ENCODE measurements around the gene RGS13. TPM values are rescaled to one million over a fixed set of nuclear protein-coding genes. Genes with fewer than 3 reads are reported as not detected.
"Not testable (repeated sequence)": the region's sequence is repeated elsewhere in the genome, so short reads cannot be mapped to it uniquely, and the experiment has no call there.

RGS13 gene
- total RNA-seq, 1 donor from 2014 or later = not detected

DNA sequence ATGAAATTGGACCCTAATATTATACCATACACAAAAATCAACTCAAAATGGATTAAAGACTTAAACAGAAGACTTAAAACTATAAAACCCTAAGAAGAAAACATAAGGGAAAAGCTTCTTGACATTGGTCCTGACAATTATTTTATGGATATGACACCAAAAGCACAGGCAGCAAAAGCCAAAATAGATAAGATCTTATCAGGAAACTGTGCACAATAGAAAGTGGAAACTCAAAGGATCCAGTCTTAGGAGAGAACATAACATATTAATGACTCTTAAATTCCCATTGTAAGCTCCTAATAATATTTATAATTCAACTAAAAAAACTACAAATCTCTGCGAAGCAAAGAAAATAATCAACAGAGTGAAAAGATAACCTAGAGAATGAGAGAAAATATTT, 39.8 kb downstream of the RGS13 start:
- Mint-ChIP-seq H3K27ac (no peak overlapping the region), H3K9me3 (no peaks in the 10 kb centered on the region), H3K4me1 (no peaks in the 10 kb centered on the region), H3K4me3 (no peak overlapping the region), H3K27me3 (peaks cover 8% of the 10 kb centered on the region), H3K36me3 (ENCODE audit: low read depth) (no peaks in the 10 kb centered on the region)
- intact Hi-C loops (cut with micrococcal nuclease) = no loop called here
- DNase-seq = no peak

DNA sequence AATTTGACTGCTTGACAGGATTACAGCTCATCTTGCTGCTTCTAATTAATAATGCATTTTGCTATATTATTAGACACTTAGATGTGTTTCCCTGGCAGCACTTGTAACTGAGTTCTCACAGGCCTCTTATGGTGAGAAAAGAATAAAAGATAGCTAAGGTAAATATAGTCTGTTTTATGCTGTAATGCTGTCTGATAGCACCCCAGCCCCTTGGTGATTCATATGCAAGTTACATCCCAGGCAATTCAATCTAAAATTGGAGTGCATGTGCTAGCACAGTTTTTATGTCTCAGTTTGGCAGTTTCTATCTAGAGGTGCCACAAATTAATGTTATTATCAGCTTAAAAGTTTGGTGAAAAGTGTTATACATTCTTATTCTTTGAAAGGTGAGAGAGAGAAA, 42.2 kb downstream of the RGS13 start:
- H3K27ac Mint-ChIP-seq = no peak overlapping the region
- no peaks in the 10 kb centered on the region for H3K4me1 Mint-ChIP-seq
- no peaks in the 10 kb centered on the region for H3K36me3 Mint-ChIP-seq (ENCODE audit: low read depth)
- intact Hi-C loops (cut with micrococcal nuclease) = no loop called here
- no peak overlapping the region for H3K4me3 Mint-ChIP-seq
- no peaks in the 10 kb centered on the region for H3K9me3 Mint-ChIP-seq
- peaks cover 4% of the 10 kb centered on the region for H3K27me3 Mint-ChIP-seq
- DNase-seq = no peak

GRCh38 chr1:192682335-192682734, 46.4 kb downstream of the RGS13 start:
- H3K27me3 Mint-ChIP-seq = peaks cover 2% of the 10 kb centered on the region
- no peak for DNase-seq
- H3K27ac Mint-ChIP-seq = no peak overlapping the region
- intact Hi-C loops (cut with micrococcal nuclease) = no loop called here
- H3K36me3 Mint-ChIP-seq (ENCODE audit: low read depth) = no peaks in the 10 kb centered on the region
- H3K9me3 Mint-ChIP-seq = peaks cover 4% of the 10 kb centered on the region
- no peak overlapping the region for H3K4me3 Mint-ChIP-seq
- no peaks in the 10 kb centered on the region for H3K4me1 Mint-ChIP-seq

DNA sequence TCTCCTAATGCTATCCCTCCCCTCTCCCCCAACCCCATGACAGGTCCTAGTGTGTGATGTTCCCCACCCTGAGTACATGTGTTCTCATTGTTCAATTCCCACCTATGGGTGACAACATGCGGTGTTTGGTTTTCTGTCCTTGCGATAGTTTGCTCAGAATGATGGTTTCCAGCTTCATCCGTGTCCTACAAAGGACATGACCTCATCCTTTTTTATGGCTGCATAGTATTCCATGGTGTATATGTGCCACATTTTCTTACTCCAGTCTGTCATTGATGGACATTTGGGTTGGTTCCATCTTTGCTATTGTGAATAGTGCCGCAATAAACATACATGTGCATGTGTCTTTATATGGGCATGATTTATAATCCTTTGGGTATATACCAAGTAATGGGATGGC, 47.1 kb downstream of the RGS13 start:
- H3K27me3 Mint-ChIP-seq; DNase-seq; H3K9me3 Mint-ChIP-seq; H3K4me1 Mint-ChIP-seq; H3K27ac Mint-ChIP-seq; intact Hi-C loops (cut with micrococcal nuclease); H3K4me3 Mint-ChIP-seq; H3K36me3 Mint-ChIP-seq (ENCODE audit: low read depth): not testable (repeated sequence)

DNA sequence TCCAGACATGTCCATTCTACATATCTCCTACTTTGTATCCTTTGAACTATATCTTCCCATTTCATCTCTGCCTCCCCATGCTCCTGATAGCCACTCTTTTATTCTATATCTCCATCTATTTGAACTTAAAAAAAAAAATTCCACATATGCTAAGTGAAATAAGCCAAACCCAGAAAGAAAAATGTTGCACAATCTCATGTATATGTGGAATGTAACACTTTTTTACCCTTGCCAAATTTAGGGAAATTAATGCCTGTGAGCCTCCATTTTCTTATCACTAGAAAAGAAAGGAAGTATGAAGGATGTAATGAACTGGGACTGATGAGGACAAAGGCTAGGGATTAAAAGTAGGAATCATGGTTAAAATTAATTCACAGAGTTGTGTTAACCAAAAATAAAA, 53.5 kb downstream of the RGS13 start:
- H3K27me3 Mint-ChIP-seq = peaks cover 2% of the 10 kb centered on the region
- H3K4me3 Mint-ChIP-seq = no peak overlapping the region
- peaks cover 10% of the 10 kb centered on the region for H3K9me3 Mint-ChIP-seq
- DNase-seq = no peak
- H3K4me1 Mint-ChIP-seq = no peaks in the 10 kb centered on the region
- no peak overlapping the region for H3K27ac Mint-ChIP-seq
- intact Hi-C loops (cut with micrococcal nuclease) = no loop called here
- no peaks in the 10 kb centered on the region for H3K36me3 Mint-ChIP-seq (ENCODE audit: low read depth)

DNA sequence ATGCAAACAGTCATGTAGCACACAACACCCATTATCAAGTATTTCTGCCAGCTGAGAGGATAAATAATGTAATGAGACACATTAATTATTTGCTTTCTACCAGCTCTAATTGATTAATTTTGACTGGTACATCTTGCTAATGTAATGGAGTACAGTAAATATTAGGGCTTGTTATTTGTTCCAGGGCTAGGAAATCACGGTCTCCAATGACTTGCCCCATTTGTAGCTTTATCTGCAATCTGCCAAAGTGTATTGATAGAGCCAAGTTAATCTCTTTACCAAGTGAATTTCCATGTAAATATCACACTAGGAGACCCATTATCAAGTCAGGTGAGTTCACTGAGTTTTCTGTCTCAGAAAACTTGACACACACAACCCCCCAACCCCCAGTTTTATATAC, 55.1 kb downstream of the RGS13 start:
- Mint-ChIP-seq H3K36me3 (ENCODE audit: low read depth) (no peaks in the 10 kb centered on the region), H3K27ac (no peak overlapping the region), H3K4me3 (no peak overlapping the region), H3K4me1 (no peaks in the 10 kb centered on the region), H3K27me3 (peaks cover 2% of the 10 kb centered on the region), H3K9me3 (peaks cover 10% of the 10 kb centered on the region)
- intact Hi-C loops (cut with micrococcal nuclease) = no loop called here
- DNase-seq = no peak

DNA sequence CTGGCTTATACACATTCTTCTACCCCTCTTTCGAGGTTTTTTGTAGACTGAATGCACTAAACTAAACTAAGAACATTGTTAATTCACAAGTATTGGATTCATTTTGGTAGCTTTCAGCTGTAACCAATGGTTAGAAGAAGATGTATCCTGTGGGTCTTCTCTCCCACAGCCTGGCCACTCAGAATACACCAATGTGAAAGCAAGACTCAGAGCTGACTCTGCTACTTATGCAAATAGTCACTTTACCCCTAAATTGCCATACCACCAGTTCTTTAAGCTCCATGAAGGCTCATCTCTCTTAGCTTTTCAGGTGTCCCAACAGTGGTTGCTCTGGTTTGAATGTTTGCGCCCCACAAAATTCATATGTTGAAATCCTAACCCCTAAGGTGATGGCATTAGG, 60.1 kb downstream of the RGS13 start:
- H3K4me3 Mint-ChIP-seq = no peak overlapping the region
- intact Hi-C loops (cut with micrococcal nuclease) = no loop called here
- H3K4me1 Mint-ChIP-seq = no peaks in the 10 kb centered on the region
- peaks cover 5% of the 10 kb centered on the region for H3K9me3 Mint-ChIP-seq
- DNase-seq = no peak
- no peaks in the 10 kb centered on the region for H3K36me3 Mint-ChIP-seq (ENCODE audit: low read depth)
- no peaks in the 10 kb centered on the region for H3K27me3 Mint-ChIP-seq
- H3K27ac Mint-ChIP-seq = no peak overlapping the region

DNA sequence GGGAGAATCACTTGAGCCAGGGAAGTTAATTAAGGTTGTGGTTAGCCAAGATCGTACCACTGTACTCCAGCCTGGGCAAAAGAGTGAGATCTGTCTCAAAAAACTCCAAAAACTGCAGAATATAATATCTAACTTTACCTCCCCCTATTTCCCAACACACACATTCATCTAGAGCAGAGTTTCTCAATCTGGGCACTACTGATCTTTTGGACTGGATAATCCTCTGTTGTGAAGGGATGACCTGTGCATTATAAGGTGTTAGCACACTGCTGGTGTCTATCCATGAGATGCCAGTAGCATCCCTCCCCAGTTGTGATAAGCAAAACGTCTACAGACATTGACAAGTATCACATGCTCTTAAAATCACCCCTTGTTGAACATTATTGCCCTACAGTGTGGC, 61.8 kb downstream of the RGS13 start:
- no peaks in the 10 kb centered on the region for H3K36me3 Mint-ChIP-seq (ENCODE audit: low read depth)
- no peak overlapping the region for H3K27ac Mint-ChIP-seq
- intact Hi-C loops (cut with micrococcal nuclease) = no loop called here
- H3K4me3 Mint-ChIP-seq = no peak overlapping the region
- DNase-seq = no peak
- no peaks in the 10 kb centered on the region for H3K4me1 Mint-ChIP-seq
- peaks cover under 1% of the 10 kb centered on the region for H3K9me3 Mint-ChIP-seq
- H3K27me3 Mint-ChIP-seq = no peaks in the 10 kb centered on the region

DNA sequence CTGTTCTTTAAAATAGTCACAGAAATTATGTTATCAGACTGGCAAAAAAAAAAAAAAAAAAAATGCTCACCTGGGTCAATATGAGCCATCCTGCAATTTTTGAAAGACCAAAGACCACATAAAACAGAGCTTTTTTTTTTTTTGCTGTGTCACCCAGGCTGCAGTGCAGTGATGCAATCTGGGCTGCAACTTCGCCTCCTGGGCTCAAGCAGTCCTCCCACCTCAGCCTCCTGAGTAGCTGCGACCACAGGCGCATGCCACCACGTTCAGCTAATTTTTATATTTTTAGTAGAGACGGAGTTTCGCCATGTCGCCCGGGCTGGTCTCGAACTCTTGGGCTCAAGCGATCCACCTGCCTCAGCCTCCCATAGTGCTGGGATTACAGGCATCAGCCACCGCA, 62.8 kb downstream of the RGS13 start:
- H3K9me3 Mint-ChIP-seq = no peaks in the 10 kb centered on the region
- no peak overlapping the region for H3K4me3 Mint-ChIP-seq

DNA sequence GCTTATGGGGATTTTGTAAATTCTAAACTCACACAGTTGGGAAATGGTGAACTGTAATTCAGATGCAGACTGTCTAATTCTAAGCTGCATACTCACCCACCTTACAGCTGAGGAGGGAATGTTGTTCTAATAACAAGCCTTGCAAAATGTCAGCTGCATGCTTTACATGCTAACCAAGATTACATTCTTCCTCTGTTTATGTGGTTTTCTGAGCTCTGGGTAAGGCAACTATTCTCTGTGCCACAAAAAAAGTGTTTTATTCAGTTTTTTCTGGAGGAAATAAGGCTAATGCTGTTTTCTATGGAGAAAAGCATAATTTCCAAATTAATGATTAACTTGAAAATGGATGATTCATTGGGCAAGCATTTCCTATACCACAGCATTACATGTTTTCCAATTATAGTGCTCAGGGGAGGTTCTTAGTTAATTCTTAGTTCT, 64.9 kb downstream of the RGS13 start:
- H3K27me3 Mint-ChIP-seq = no peaks in the 10 kb centered on the region
- no peaks in the 10 kb centered on the region for H3K4me1 Mint-ChIP-seq
- H3K9me3 Mint-ChIP-seq = no peaks in the 10 kb centered on the region
- no peak overlapping the region for H3K27ac Mint-ChIP-seq
- no peak overlapping the region for H3K4me3 Mint-ChIP-seq
- no peak for DNase-seq
- no peaks in the 10 kb centered on the region for H3K36me3 Mint-ChIP-seq (ENCODE audit: low read depth)
- intact Hi-C loops (cut with micrococcal nuclease) = no loop called here

More for the DNA sequence above, 62.8 kb downstream of the RGS13 start:
- DNase-seq = no peak
- Mint-ChIP-seq H3K27me3 (no peaks in the 10 kb centered on the region), H3K4me1 (no peaks in the 10 kb centered on the region), H3K27ac (no peak overlapping the region), H3K36me3 (ENCODE audit: low read depth) (no peaks in the 10 kb centered on the region)
- intact Hi-C loops (cut with micrococcal nuclease) = no loop called here

DNA sequence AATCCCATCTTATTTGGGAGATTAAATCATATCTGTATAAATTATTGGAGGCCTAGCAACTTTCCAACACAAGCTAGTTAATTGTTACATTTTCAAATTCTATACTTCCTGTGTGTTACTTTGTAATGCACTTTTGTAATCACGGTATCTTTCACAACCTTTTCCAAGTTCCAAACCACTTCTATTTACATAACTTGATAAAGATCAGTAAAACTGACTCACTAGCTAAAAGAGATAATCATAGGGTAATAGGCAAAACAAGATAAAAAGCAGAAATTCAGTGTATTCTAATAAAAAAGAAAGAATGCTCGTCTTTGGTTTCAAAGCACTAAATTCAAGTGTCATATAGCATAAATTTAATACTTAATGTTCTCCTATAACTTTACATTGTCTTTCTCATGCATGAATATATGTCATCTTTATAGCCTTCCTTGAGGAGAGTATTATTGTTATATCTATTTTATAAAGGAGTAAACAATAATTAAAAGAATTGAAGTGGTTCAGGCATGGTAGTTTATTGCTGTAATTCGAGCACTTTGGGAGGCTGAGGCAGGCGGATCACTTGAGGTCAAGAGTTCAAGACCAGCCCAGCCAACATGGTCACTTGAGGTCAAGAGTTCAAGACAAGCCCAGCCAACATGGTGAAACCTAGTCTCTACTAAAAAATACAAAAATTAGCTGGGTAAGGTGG, 66.4 kb downstream of the RGS13 start:
- intact Hi-C loops (cut with micrococcal nuclease) = no loop called here
- Mint-ChIP-seq H3K9me3 (no peaks in the 10 kb centered on the region), H3K36me3 (ENCODE audit: low read depth) (no peaks in the 10 kb centered on the region), H3K27ac (no peak overlapping the region), H3K4me3 (no peak overlapping the region), H3K4me1 (no peaks in the 10 kb centered on the region), H3K27me3 (no peaks in the 10 kb centered on the region)
- DNase-seq = no peak

- H3K27ac Mint-ChIP-seq = no peak overlapping the region
- no peak for DNase-seq
- no peaks in the 10 kb centered on the region for H3K27me3 Mint-ChIP-seq
- H3K4me3 Mint-ChIP-seq = no peak overlapping the region
- no peaks in the 10 kb centered on the region for H3K36me3 Mint-ChIP-seq (ENCODE audit: low read depth)
- intact Hi-C loops (cut with micrococcal nuclease) = no loop called here
- H3K4me1 Mint-ChIP-seq = no peaks in the 10 kb centered on the region
- no peaks in the 10 kb centered on the region for H3K9me3 Mint-ChIP-seq
These were observed 67.6 kb downstream of the RGS13 start for GRCh38 chr1:192703283-192704206.

GRCh38 chr1:192705510-192705909, 69.6 kb downstream of the RGS13 start:
- intact Hi-C loops (cut with micrococcal nuclease) = no loop called here
- DNase-seq = no peak
- Mint-ChIP-seq H3K4me3 (no peak overlapping the region), H3K9me3 (no peaks in the 10 kb centered on the region), H3K27me3 (no peaks in the 10 kb centered on the region), H3K27ac (no peak overlapping the region), H3K36me3 (ENCODE audit: low read depth) (no peaks in the 10 kb centered on the region), H3K4me1 (no peaks in the 10 kb centered on the region)

- Mint-ChIP-seq H3K27ac (no peak overlapping the region), H3K36me3 (ENCODE audit: low read depth) (no peaks in the 10 kb centered on the region), H3K27me3 (no peaks in the 10 kb centered on the region), H3K4me1 (no peaks in the 10 kb centered on the region), H3K4me3 (no peak overlapping the region), H3K9me3 (no peaks in the 10 kb centered on the region)
- intact Hi-C loops (cut with micrococcal nuclease) = no loop called here
- DNase-seq = no peak
These were observed 71.0 kb downstream of the RGS13 start for GRCh38 chr1:192706936-192707335.
